Mesenchymal stem cell (in vitro differentiated cells and primary cell): ENCODE data around the gene LRWD1.

Experiments
- DNase-seq: peaks from one replicate; pipeline ENCODE4 v3.0.0-alpha.2; 2013
- H2AFZ ChIP-seq: one replicate; pipeline ENCODE4 v1.6.1; 2013; ENCODE audit warnings: low read depth, mild to moderate bottlenecking, control low read depth, inconsistent platforms, low read length, moderate library complexity
- H2AK5ac ChIP-seq: 2 replicates; pipeline ENCODE4 v1.6.1; 2013; ENCODE audit warnings: low read length, moderate library complexity, mild to moderate bottlenecking, inconsistent platforms; ENCODE audit not compliant: severe bottlenecking
- H2BK120ac ChIP-seq: one replicate; pipeline ENCODE4 v1.6.1; 2013; ENCODE audit warnings: low read depth, mild to moderate bottlenecking, inconsistent platforms, low read length, moderate library complexity
- H2BK12ac ChIP-seq, 2 experiments: one replicate each; pipeline ENCODE4 v1.6.1; 2013; ENCODE audit warnings: inconsistent platforms in 2 of 2, low read length in 2 of 2, mild to moderate bottlenecking in 2 of 2, moderate library complexity in 2 of 2, control low read depth in 1 of 2
- H2BK15ac ChIP-seq: one replicate; pipeline ENCODE4 v1.6.1; 2013; ENCODE audit warnings: mild to moderate bottlenecking, low read depth, inconsistent platforms; ENCODE audit not compliant: poor library complexity, severe bottlenecking
- H2BK5ac ChIP-seq: 2 replicates; pipeline ENCODE4 v1.6.1; 2013; ENCODE audit warnings: low read depth, mild to moderate bottlenecking, low read length, control low read depth, inconsistent platforms; ENCODE audit not compliant: poor library complexity, severe bottlenecking
- H3K14ac ChIP-seq, 2 experiments: one replicate each; pipeline ENCODE4 v1.6.1; 2013; ENCODE audit warnings: inconsistent platforms in 2 of 2, low read length in 2 of 2, control low read depth in 1 of 2, mild to moderate bottlenecking in 1 of 2, moderate library complexity in 1 of 2
- H3K18ac ChIP-seq, 2 experiments: one replicate each; pipeline ENCODE4 v1.6.1; 2013; ENCODE audit warnings: inconsistent platforms in 2 of 2, low read length in 2 of 2, control low read depth in 1 of 2, low read depth in 1 of 2, mild to moderate bottlenecking in 1 of 2
- H3K23ac ChIP-seq, 2 experiments: one replicate each; pipeline ENCODE4 v1.6.1; 2013; ENCODE audit warnings: inconsistent platforms in 2 of 2, low read length in 2 of 2, mild to moderate bottlenecking in 2 of 2, moderate library complexity in 2 of 2, control low read depth in 1 of 2
- H3K27ac ChIP-seq: 2 replicates; pipeline ENCODE4 v1.5.1; 2013; ENCODE audit warnings: mild to moderate bottlenecking, moderate library complexity, low read length, control low read depth, inconsistent platforms; ENCODE audit not compliant: poor library complexity, severe bottlenecking
- H3K27me3 ChIP-seq, 2 experiments: 2 replicates each; pipeline versions ENCODE4 v1.6.1 to v1.7.0; 2013; ENCODE audit warnings: low read length in 2 of 2, mild to moderate bottlenecking in 2 of 2, moderate library complexity in 2 of 2, control low read depth in 1 of 2, inconsistent platforms in 1 of 2; ENCODE audit not compliant: control insufficient read depth in 1 of 2, insufficient read depth in 1 of 2
- H3K36me3 ChIP-seq, 2 experiments: 2 replicates each; pipeline versions ENCODE4 v1.6.1 to v1.7.0; 2013; ENCODE audit warnings: low read length in 2 of 2, control low read depth in 1 of 2, inconsistent platforms in 1 of 2, low read depth in 1 of 2, mild to moderate bottlenecking in 1 of 2; ENCODE audit not compliant: insufficient read depth in 2 of 2, control insufficient read depth in 1 of 2
- H3K4ac ChIP-seq, 2 experiments: one replicate each; pipeline ENCODE4 v1.6.1; 2013; ENCODE audit warnings: inconsistent platforms in 2 of 2, low read length in 2 of 2, mild to moderate bottlenecking in 2 of 2, moderate library complexity in 2 of 2, control low read depth in 1 of 2, low read depth in 1 of 2
- H3K4me1 ChIP-seq: 2 replicates; pipeline ENCODE4 v1.6.1; 2013; ENCODE audit warnings: low read depth, low read length, control low read depth; ENCODE audit not compliant: control insufficient read depth, insufficient read depth
- H3K4me2 ChIP-seq: 2 replicates; pipeline ENCODE4 v1.6.1; 2013; ENCODE audit warnings: low read length, mild to moderate bottlenecking, inconsistent platforms; ENCODE audit not compliant: poor library complexity, severe bottlenecking
- H3K4me3 ChIP-seq, 2 experiments: 2 replicates each; pipeline versions ENCODE4 v1.5.1 to v1.7.0; 2013; ENCODE audit warnings: low read length in 2 of 2, mild to moderate bottlenecking in 2 of 2, control low read depth in 1 of 2, low read depth in 1 of 2; ENCODE audit not compliant: insufficient read depth in 1 of 2
- H3K79me1 ChIP-seq: replicated peaks from 2 replicates; pipeline ENCODE4 v1.6.1; 2013; ENCODE audit warnings: mild to moderate bottlenecking, control low read depth, low read length, inconsistent platforms; ENCODE audit not compliant: poor library complexity, severe bottlenecking
- H3K9ac ChIP-seq: 2 replicates; pipeline ENCODE4 v1.7.0; 2013; ENCODE audit warnings: mild to moderate bottlenecking, low read length, moderate library complexity
- H3K9me3 ChIP-seq: 2 replicates; pipeline ENCODE4 v1.7.0; 2013; ENCODE audit warnings: mild to moderate bottlenecking, low read length; ENCODE audit not compliant: control insufficient read depth
- H4K8ac ChIP-seq: one replicate; pipeline ENCODE4 v1.6.1; 2013; ENCODE audit warnings: inconsistent platforms, mild to moderate bottlenecking, low read length, moderate library complexity
- H4K91ac ChIP-seq: one replicate; pipeline ENCODE4 v1.6.1; 2013; ENCODE audit warnings: mild to moderate bottlenecking, low read length, inconsistent platforms
- WGBS: methylation state at CpG from one replicate; pipeline ENCODE4 v1.1.7; 2013; ENCODE audit warnings: mixed read lengths; 5-methylcytosine and 5-hydroxymethylcytosine counted together

Gene LRWD1

DNA sequence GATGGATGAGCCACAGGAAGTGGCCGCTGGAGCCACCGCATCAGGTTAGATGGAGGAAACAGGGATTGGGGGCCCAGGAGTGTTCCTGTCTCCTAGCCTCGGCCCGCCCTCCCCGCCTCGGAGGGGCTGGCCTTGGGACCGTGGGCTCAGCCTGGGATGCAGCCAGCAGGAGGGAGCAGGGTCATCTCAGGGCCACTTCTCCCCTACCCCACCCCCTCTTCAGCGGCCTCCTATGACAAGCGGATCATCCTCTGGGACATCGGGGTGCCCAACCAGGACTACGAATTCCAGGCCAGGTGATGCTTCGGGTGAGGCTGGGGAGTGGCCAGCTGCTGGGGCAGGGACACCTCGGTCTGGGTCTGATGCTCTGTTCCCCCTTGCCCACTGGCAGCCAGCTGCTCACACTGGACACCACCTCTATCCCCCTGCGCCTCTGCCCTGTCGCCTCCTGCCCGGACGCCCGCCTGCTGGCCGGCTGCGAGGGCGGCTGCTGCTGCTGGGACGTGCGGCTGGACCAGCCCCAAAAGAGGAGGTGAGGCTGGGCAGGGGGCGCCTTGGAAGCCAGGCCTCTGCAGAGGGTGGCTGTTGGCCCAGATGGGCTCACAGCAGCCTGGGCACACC, 4.7 kb downstream of the LRWD1 start:
- Histone ChIP-seq H3K9me3 (no peaks in the 10 kb centered on the region), H2BK5ac (no peak overlapping the region), H3K18ac (no peak overlapping the region), H3K14ac (no peak overlapping the region), H3K4me1 (peaks cover 30% of the 10 kb centered on the region), H4K91ac (no peak overlapping the region), H3K4me3 (no peak overlapping the region), H4K8ac (no peak overlapping the region), H3K9ac (no peak overlapping the region), H2BK15ac (no peak overlapping the region), H3K27me3 (no peaks in the 10 kb centered on the region), H3K79me1 (peaks cover 33% of the 10 kb centered on the region), H3K4ac (no peak overlapping the region), H3K27ac (no peak overlapping the region), H2BK12ac (no peak overlapping the region), H3K4me2 (no peak overlapping the region), H3K36me3 (peaks cover 28 to 67% of the 10 kb centered on the region in 2 experiments), H2BK120ac (no peak overlapping the region), H2AK5ac (no peak overlapping the region), H2AFZ (no peak overlapping the region), H3K23ac (no peak overlapping the region)
- 96% methylated on average over 24 of the region's 24 CpGs for WGBS
- no peak for DNase-seq

DNA sequence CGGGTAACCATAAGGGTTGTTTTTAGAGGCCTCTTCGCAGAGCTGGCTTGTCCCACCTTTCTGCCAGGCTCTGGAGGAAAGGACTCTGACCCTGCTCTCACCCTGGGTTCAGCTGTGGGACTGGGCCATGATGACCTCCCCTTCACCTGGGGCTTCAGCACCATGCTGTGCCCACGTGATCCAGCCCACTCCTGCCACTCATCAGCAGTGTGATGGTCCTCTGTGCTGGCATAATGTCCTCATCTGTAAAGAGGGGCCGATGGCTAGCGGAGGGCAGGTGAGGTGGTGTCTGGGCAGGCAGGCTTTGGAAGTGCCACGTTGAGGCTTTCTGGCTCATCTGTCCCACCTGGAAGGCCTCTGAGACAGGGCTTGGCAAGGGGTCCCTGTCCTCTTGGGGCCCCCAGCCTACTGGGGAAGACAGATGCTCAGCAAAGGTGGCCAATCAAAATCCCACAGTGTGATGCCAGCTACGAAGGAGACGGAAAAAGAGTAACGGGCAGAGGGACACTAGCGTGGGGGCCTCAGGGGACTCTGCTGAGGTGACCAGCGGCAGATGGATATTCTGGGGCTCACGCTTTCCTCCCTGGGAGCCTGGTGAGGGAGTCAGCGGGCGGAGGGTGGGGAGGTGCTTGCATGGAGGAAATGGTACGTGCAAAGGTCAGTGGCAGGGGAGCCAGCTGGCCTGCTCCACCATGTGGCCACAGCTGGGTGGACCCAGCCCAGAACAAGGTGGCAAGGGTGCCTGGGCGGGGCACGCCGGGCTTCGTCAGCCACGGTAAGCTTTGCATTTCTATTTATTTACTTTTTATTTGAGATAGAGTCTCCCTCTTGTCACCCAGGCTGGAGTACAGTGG, 5.4 kb downstream of the LRWD1 start:
- no peak overlapping the region for H4K8ac ChIP-seq
- no peak overlapping the region for H3K27ac ChIP-seq
- H3K9me3 ChIP-seq: no peaks in the 10 kb centered on the region
- no peak overlapping the region for H3K4me3 ChIP-seq
- no peak overlapping the region for H3K4me2 ChIP-seq
- no peak overlapping the region for H2BK12ac ChIP-seq
- H3K4ac ChIP-seq: no peak overlapping the region
- no peak overlapping the region for H3K9ac ChIP-seq
- H2BK120ac ChIP-seq: no peak overlapping the region
- H3K79me1 ChIP-seq: peaks cover 28% of the 10 kb centered on the region
- peaks cover 28 to 67% of the 10 kb centered on the region in 2 experiments for H3K36me3 ChIP-seq
- WGBS: 89% methylated on average over 17 of the region's 20 CpGs
- H4K91ac ChIP-seq: no peak overlapping the region
- no peak for DNase-seq
- H3K14ac ChIP-seq: no peak overlapping the region
- no peaks in the 10 kb centered on the region for H3K27me3 ChIP-seq
- H3K18ac ChIP-seq: no peak overlapping the region
- peaks cover 30% of the 10 kb centered on the region for H3K4me1 ChIP-seq
- H2BK5ac ChIP-seq: no peak overlapping the region
- H2AK5ac ChIP-seq: no peak overlapping the region
- no peak overlapping the region for H2AFZ ChIP-seq
- no peak overlapping the region for H3K23ac ChIP-seq
- H2BK15ac ChIP-seq: no peak overlapping the region

DNA sequence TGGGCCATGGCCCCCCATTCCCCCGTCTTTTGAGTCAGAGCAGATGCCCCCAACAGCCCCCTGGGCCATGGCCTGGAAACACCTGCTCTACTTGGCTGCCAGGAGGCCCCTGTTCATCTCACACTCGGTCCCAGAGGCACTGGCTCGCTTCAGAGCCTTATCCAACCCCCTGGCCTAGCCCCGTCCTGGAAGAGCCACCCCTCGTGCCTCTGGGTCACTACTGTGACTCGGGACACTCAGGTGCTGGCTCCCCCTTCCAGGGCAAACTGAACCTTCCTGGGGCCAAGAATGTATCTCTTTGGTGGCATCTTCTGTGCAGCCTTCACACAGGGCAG, 7.0 kb downstream of the LRWD1 start:
- Histone ChIP-seq H3K27me3 (no peaks in the 10 kb centered on the region), H3K23ac (no peak overlapping the region), H2BK15ac (no peak overlapping the region), H3K79me1 (peaks cover 21% of the 10 kb centered on the region), H3K4me3 (no peak overlapping the region), H2AFZ (no peak overlapping the region), H3K9ac (no peak overlapping the region), H3K27ac (no peak overlapping the region), H3K4me2 (no peak overlapping the region), H2AK5ac (no peak overlapping the region), H3K14ac (no peak overlapping the region), H3K9me3 (no peaks in the 10 kb centered on the region), H2BK5ac (no peak overlapping the region), H2BK120ac (no peak overlapping the region), H3K36me3 (peaks cover 28 to 67% of the 10 kb centered on the region in 2 experiments), H4K8ac (no peak overlapping the region), H4K91ac (no peak overlapping the region), H2BK12ac (no peak overlapping the region), H3K18ac (no peak overlapping the region), H3K4me1 (peaks cover 22% of the 10 kb centered on the region), H3K4ac (no peak overlapping the region)
- WGBS: 96% methylated on average over 6 of the region's 6 CpGs
- no peak for DNase-seq

DNA sequence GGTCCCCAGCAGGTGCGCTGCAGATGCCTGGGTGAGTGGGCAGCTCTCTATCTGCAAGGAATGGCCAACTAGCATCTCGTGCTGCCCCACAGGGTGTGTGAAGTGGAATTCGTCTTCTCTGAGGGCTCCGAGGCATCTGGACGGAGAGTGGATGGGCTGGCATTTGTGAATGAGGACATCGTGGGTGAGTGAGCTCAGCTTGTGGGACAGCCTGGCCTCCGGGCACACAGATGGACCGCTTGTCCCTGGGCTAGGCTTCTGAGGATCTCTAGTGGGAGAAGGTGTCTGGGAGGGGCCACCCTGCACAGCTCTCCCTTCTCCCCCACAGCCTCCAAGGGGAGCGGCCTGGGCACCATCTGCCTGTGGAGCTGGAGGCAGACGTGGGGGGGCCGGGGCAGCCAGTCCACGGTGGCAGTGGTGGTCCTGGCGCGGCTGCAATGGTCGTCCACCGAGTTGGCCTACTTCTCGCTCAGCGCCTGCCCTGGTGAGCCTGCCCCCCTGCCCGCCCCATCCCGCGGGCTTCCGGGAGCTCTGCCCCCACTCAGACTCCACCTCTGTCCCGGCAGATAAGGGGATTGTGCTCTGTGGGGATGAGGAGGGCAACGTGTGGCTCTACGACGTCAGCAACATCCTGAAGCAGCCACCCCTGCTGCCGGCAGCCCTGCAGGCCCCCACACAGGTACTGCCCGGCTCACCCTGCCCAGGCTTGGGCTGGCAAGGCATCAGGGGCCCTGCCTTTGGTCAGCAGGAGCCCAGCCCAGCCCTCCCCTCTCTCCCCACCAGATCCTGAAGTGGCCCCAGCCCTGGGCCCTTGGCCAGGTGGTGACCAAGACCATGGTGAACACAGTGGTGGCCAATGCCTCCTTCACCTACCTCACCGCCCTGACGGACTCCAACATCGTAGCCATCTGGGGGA, 7.6 kb downstream of the LRWD1 start:
- Histone ChIP-seq H3K9me3 (no peaks in the 10 kb centered on the region), H4K8ac (no peak overlapping the region), H2BK120ac (no peak overlapping the region), H2BK5ac (no peak overlapping the region), H3K27ac (no peak overlapping the region), H2AFZ (no peak overlapping the region), H3K4me3 (no peak overlapping the region), H2BK12ac (no peak overlapping the region), H3K18ac (no peak overlapping the region), H3K4me1 (peaks cover 22% of the 10 kb centered on the region), H3K4me2 (no peak overlapping the region), H3K14ac (no peak overlapping the region), H3K4ac (no peak overlapping the region), H4K91ac (no peak overlapping the region), H3K9ac (no peak overlapping the region), H3K23ac (no peak overlapping the region), H3K79me1 (peaks cover 18% of the 10 kb centered on the region), H3K36me3 (peaks cover 26 to 61% of the 10 kb centered on the region in 2 experiments), H2BK15ac (no peak overlapping the region), H3K27me3 (no peaks in the 10 kb centered on the region), H2AK5ac (no peak overlapping the region)
- WGBS: 89% methylated on average over 23 of the region's 31 CpGs
- DNase-seq: no peak
